Aorta (tissue), 5 donors: ENCODE results near the gene NPAS3. TPM values are rescaled to one million over a fixed set of nuclear protein-coding genes. Genes with fewer than 3 reads are reported as not detected.

ENCODE experiments used
- ATAC-seq: fragments of 200-7000 bp; cut with Tn5 transposase; one replicate; pipeline ENCODE4 v1.9.1; 2022; ENCODE audit warnings: moderate library complexity; ENCODE audit not compliant: low FRiP score
- DNase-seq, 2 donors: peaks; one replicate each; pipeline ENCODE4 v3.0.0-alpha.2; 2020
- H3K27ac ChIP-seq, 2 donors: one replicate each; pipeline ENCODE4 v1.5.1; 2013; ENCODE audit warnings: low read length in 2 of 2, mild to moderate bottlenecking in 2 of 2, moderate library complexity in 2 of 2, control low read depth in 1 of 2, inconsistent platforms in 1 of 2, low read depth in 1 of 2
- H3K27me3 ChIP-seq, 2 donors: one replicate each; pipeline ENCODE4 v1.6.1; 2013; ENCODE audit warnings: control low read depth in 1 of 2, low read length in 1 of 2, mild to moderate bottlenecking in 1 of 2, moderate library complexity in 1 of 2; ENCODE audit not compliant: insufficient read depth in 2 of 2, control insufficient read depth in 1 of 2
- H3K36me3 ChIP-seq, 2 donors: one replicate each; pipeline ENCODE4 v1.6.1; 2013; ENCODE audit warnings: control low read depth in 1 of 2, low read length in 1 of 2, mild to moderate bottlenecking in 1 of 2; ENCODE audit not compliant: insufficient read depth in 2 of 2, control insufficient read depth in 1 of 2
- H3K4me1 ChIP-seq, 2 donors: one replicate each; pipeline ENCODE4 v1.6.1; 2013; ENCODE audit warnings: low read length in 2 of 2, control low read depth in 1 of 2, mild to moderate bottlenecking in 1 of 2, moderate library complexity in 1 of 2; ENCODE audit not compliant: insufficient read depth in 2 of 2, control insufficient read depth in 1 of 2
- H3K4me3 ChIP-seq, 2 donors: one replicate each; pipeline ENCODE4 v1.5.1; 2013; ENCODE audit warnings: low read length in 2 of 2, control low read depth in 1 of 2, mild to moderate bottlenecking in 1 of 2
- H3K9me3 ChIP-seq: one replicate; pipeline ENCODE4 v1.6.1; 2013; ENCODE audit warnings: mild to moderate bottlenecking, low read length; ENCODE audit not compliant: control insufficient read depth
- WGBS, 2 donors: extraction: QIAGEN DNeasy Blood & Tissue Kit; methylation state at CpG; one replicate each; pipeline ENCODE4 v1.1.7; 2013; 5-methylcytosine and 5-hydroxymethylcytosine counted together
- intact Hi-C, 2 donors: fragments of 100-400 bp; cut with DNase I; formaldehyde crosslinking; loops; one replicate each; pipeline versions ENCODE4 v1.14.2 to v1.15.0; 2022
- polyA plus RNA-seq, 2 donors: library from polyadenylated mRNA; stranded (reverse); fragments of 200-250 nt; gene quantifications; one replicate each; pipeline ENCODE4 v1.2.3, GENCODE V29; 2013
- total RNA-seq, 2 donors: library from RNA; stranded (reverse); fragmentation: NEBNext Ultra II Directional; extraction: Animal tissue kit (Norgen Biotek cat#: 25700); gene quantifications; one replicate each; pipeline ENCODE4 v1.2.1, GENCODE V29; 2021
- donor health status: healthy with polysubstance abuse.
- donor health status: Bipolar disorder and iron deficiency.
- donor health status: DM: no; HTN: no; CAD: no.
- donor health status: DM: no; HTN: no; CAD: no.
- donor health status: DM: yes; HTN: yes; CAD: no.

Gene NPAS3
- total and polyA plus RNA-seq, 4 donors, result 0.13 to 4.3 (median 0.50) TPM

- Histone ChIP-seq H3K4me1 (peaks cover 0 to 1% of the 10 kb centered on the region in 2 donors), H3K4me3 (no peak overlapping the region), H3K36me3 (no peaks in the 10 kb centered on the region), H3K27me3 (no peaks in the 10 kb centered on the region), H3K27ac (no peak overlapping the region), H3K9me3 (peaks cover 1% of the 10 kb centered on the region)
- WGBS, 2 donors, result 74 to 86% methylated on average over 1 of the region's 1 CpG
- no peak for DNase-seq
- intact Hi-C loops, result no loop called here
- no peak for ATAC-seq
Observed at GRCh38 chr14:33714527-33715226, 776.0 kb downstream of the NPAS3 start.

GRCh38 chr14:33715227-33715528, 776.5 kb downstream of the NPAS3 start:
- no peak overlapping the region for H3K27ac ChIP-seq
- DNase-seq, result no peak
- intact Hi-C loops, result no loop called here
- 95 to 100% methylated on average over 1 of the region's 1 CpG for WGBS, 2 donors
- H3K9me3 ChIP-seq, result no peaks in the 10 kb centered on the region
- ATAC-seq, result no peak
- H3K27me3 ChIP-seq, result no peaks in the 10 kb centered on the region
- no peak overlapping the region for H3K4me3 ChIP-seq
- peaks cover 0 to 1% of the 10 kb centered on the region in 2 donors for H3K4me1 ChIP-seq
- H3K36me3 ChIP-seq, result no peaks in the 10 kb centered on the region

- H3K4me1 ChIP-seq, result peaks cover 0 to 1% of the 10 kb centered on the region in 2 donors
- H3K36me3 ChIP-seq, result no peaks in the 10 kb centered on the region
- intact Hi-C loops, result no loop called here
- H3K4me3 ChIP-seq, result no peak overlapping the region
- ATAC-seq (no peak), DNase-seq (no peak)
- no peak overlapping the region for H3K27ac ChIP-seq
- H3K27me3 ChIP-seq, result no peaks in the 10 kb centered on the region
- no peaks in the 10 kb centered on the region for H3K9me3 ChIP-seq
- WGBS, 2 donors, result 28 to 49% methylated on average over 2 of the region's 2 CpGs
Observed at GRCh38 chr14:33716921-33717320, 778.2 kb downstream of the NPAS3 start.

GRCh38 chr14:33717866-33718265, 779.2 kb downstream of the NPAS3 start:
- intact Hi-C loops, result no loop called here

GRCh38 chr14:33720284-33720787, 781.7 kb downstream of the NPAS3 start:
- intact Hi-C loops, result no loop called here
- Histone ChIP-seq H3K27ac (no peak overlapping the region), H3K9me3 (no peaks in the 10 kb centered on the region), H3K4me3 (no peak overlapping the region), H3K27me3 (no peaks in the 10 kb centered on the region), H3K4me1 (no peaks in the 10 kb centered on the region), H3K36me3 (no peaks in the 10 kb centered on the region)
- 68 to 76% methylated on average over 4 of the region's 4 CpGs for WGBS, 2 donors
- DNase-seq (no peak), ATAC-seq (no peak)

More at GRCh38 chr14:33717866-33718265, 779.2 kb downstream of the NPAS3 start:
- Histone ChIP-seq H3K4me1 (peaks cover 0 to 1% of the 10 kb centered on the region in 2 donors), H3K36me3 (no peaks in the 10 kb centered on the region), H3K9me3 (no peaks in the 10 kb centered on the region), H3K27me3 (no peaks in the 10 kb centered on the region), H3K4me3 (no peak overlapping the region), H3K27ac (no peak overlapping the region)
- WGBS, 2 donors, result 94 to 97% methylated on average over 4 of the region's 4 CpGs
- no peak for ATAC-seq
- no peak for DNase-seq

GRCh38 chr14:33726685-33727084, 788.0 kb downstream of the NPAS3 start:
- intact Hi-C loops, result no loop called here
- DNase-seq, result no peak
- no peak for ATAC-seq
- no peaks in the 10 kb centered on the region for H3K4me1 ChIP-seq
- peaks cover 1% of the 10 kb centered on the region for H3K9me3 ChIP-seq
- no peaks in the 10 kb centered on the region for H3K36me3 ChIP-seq
- WGBS, 2 donors, result 68 to 78% methylated on average over 5 of the region's 5 CpGs
- H3K27ac ChIP-seq, result no peak overlapping the region
- H3K27me3 ChIP-seq, result peaks cover 0 to 2% of the 10 kb centered on the region in 2 donors
- H3K4me3 ChIP-seq, result no peak overlapping the region

- 70 to 71% methylated on average over 6 of the region's 6 CpGs for WGBS, 2 donors
- no peaks in the 10 kb centered on the region for H3K4me1 ChIP-seq
- DNase-seq (no peak), ATAC-seq (no peak)
- no peak overlapping the region for H3K4me3 ChIP-seq
- H3K36me3 ChIP-seq, result no peaks in the 10 kb centered on the region
- peaks cover 1% of the 10 kb centered on the region for H3K9me3 ChIP-seq
- no peak overlapping the region for H3K27ac ChIP-seq
- intact Hi-C loops, result no loop called here
- peaks cover 0 to 2% of the 10 kb centered on the region in 2 donors for H3K27me3 ChIP-seq
Observed at GRCh38 chr14:33727606-33728005, 788.9 kb downstream of the NPAS3 start.

- intact Hi-C loops, result no loop called here
- WGBS, 2 donors, result 42 to 45% methylated on average over 3 of the region's 3 CpGs
Observed at GRCh38 chr14:33728010-33728498, 789.4 kb downstream of the NPAS3 start.

GRCh38 chr14:33730156-33730555, 791.5 kb downstream of the NPAS3 start:
- Histone ChIP-seq H3K27ac (no peak overlapping the region), H3K27me3 (peaks cover 0 to 2% of the 10 kb centered on the region in 2 donors), H3K4me1 (no peaks in the 10 kb centered on the region), H3K4me3 (no peak overlapping the region), H3K36me3 (no peaks in the 10 kb centered on the region), H3K9me3 (peaks cover 1% of the 10 kb centered on the region)
- ATAC-seq (no peak), DNase-seq (no peak)
- intact Hi-C loops, result no loop called here
- 45 to 73% methylated on average over 1 of the region's 1 CpG for WGBS, 2 donors

More at GRCh38 chr14:33728010-33728498, 789.4 kb downstream of the NPAS3 start:
- ATAC-seq (no peak), DNase-seq (no peak)
- H3K36me3 ChIP-seq, result no peaks in the 10 kb centered on the region
- H3K27me3 ChIP-seq, result peaks cover 0 to 2% of the 10 kb centered on the region in 2 donors
- no peak overlapping the region for H3K4me3 ChIP-seq
- H3K4me1 ChIP-seq, result no peaks in the 10 kb centered on the region
- peaks cover 1% of the 10 kb centered on the region for H3K9me3 ChIP-seq
- no peak overlapping the region for H3K27ac ChIP-seq
